DMS 273 treated with DMSO at 0.1 percent for 48 hours (cell line): ENCODE data around the gene FUT9.

Experiments used
- DNase-seq: peaks from one replicate; lab custom pipeline; 2025; lab: John Stamatoyannopoulos, UW

FUT9 gene

GRCh38 chr6:96073555-96073954 lies 57.8 kb downstream of the FUT9 start:
- no peak for DNase-seq

GRCh38 chr6:96074006-96074405 lies 58.2 kb downstream of the FUT9 start:
- no peak for DNase-seq

GRCh38 chr6:96075826-96076225 lies 60.1 kb downstream of the FUT9 start:
- DNase-seq, result no peak

- DNase-seq, result no peak
These were observed 71.0 kb downstream of the FUT9 start for GRCh38 chr6:96086745-96087144.

- DNase-seq, result no peak
These were observed 73.4 kb downstream of the FUT9 start for GRCh38 chr6:96089173-96089572.

- no peak for DNase-seq
These were observed 78.3 kb downstream of the FUT9 start for GRCh38 chr6:96094077-96094476.

- DNase-seq, result no peak
These were observed 83.3 kb downstream of the FUT9 start for GRCh38 chr6:96099069-96099468.

GRCh38 chr6:96101564-96101963 lies 85.8 kb downstream of the FUT9 start:
- DNase-seq, result no peak

- no peak for DNase-seq
These were observed 89.1 kb downstream of the FUT9 start for GRCh38 chr6:96104910-96105309.

- DNase-seq, result no peak
These were observed 95.1 kb downstream of the FUT9 start for GRCh38 chr6:96110878-96111277.

- DNase-seq, result no peak
These were observed 100.9 kb downstream of the FUT9 start for GRCh38 chr6:96116674-96117073.

- DNase-seq, result no peak
These were observed 109.0 kb downstream of the FUT9 start for GRCh38 chr6:96124778-96125177.

- DNase-seq, result no peak
These were observed 122.6 kb downstream of the FUT9 start for GRCh38 chr6:96138406-96138805.

- DNase-seq, result no peak
These were observed 126.4 kb downstream of the FUT9 start for GRCh38 chr6:96142142-96142541.

- no peak for DNase-seq
These were observed 134.7 kb downstream of the FUT9 start for GRCh38 chr6:96150431-96150830.

- DNase-seq, result no peak
These were observed 135.9 kb downstream of the FUT9 start for GRCh38 chr6:96151707-96152106.

- DNase-seq, result no peak
These were observed 136.4 kb downstream of the FUT9 start for GRCh38 chr6:96152114-96152708.

- no peak for DNase-seq
These were observed 138.0 kb downstream of the FUT9 start for GRCh38 chr6:96153775-96154174.

GRCh38 chr6:96156425-96156824 lies 140.7 kb downstream of the FUT9 start:
- DNase-seq, result no peak

GRCh38 chr6:96157018-96157565 lies 141.3 kb downstream of the FUT9 start:
- DNase-seq, result no peak

- no peak for DNase-seq
These were observed 146.9 kb downstream of the FUT9 start for GRCh38 chr6:96162711-96163120.

- no peak for DNase-seq
These were observed 149.0 kb downstream of the FUT9 start for GRCh38 chr6:96164802-96165201.

- no peak for DNase-seq
These were observed 155.3 kb downstream of the FUT9 start for GRCh38 chr6:96171112-96171511.

- DNase-seq, result no peak
These were observed 169.0 kb downstream of the FUT9 start for GRCh38 chr6:96184798-96185197.
